HPDE6-E6E7 (cell line): ENCODE data around the gene AMFR.

Experiments used
- DNase-seq: peaks from one replicate; pipeline ENCODE4 v3.0.0; 2011; ENCODE audit warnings: missing footprints; ENCODE audit errors: extremely low spot score

AMFR gene

DNA sequence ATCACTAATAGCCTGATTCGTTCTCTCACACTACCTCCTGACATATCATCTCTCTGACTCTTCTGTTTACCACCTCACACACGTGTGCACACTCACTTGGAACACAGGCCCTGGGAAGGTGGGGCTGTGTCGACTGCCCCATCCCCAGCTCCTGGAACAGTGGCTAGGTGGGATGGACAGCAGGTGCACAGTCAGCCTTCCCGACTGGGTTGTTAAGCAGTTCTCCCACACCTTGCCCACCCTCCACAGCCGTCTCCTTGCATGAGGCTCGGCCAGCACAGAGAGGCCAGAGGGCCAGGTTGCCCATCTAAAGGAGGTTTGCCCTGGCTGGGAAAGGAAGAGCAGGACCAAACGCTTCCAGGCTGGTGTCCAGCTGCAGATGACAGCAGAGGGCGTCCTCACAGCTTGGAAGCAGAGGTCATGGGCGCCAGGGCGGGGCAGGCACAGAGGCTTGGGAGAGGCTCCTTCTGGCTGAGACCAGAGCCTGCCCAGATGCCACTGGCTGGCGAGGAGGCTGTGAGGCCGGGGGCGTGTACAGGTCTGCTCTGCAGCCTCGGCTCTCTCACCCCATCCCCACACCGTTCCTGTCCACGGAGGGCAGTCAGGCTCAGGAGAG, 92.8 kb downstream of the AMFR start:
- DNase-seq: no peak

DNA sequence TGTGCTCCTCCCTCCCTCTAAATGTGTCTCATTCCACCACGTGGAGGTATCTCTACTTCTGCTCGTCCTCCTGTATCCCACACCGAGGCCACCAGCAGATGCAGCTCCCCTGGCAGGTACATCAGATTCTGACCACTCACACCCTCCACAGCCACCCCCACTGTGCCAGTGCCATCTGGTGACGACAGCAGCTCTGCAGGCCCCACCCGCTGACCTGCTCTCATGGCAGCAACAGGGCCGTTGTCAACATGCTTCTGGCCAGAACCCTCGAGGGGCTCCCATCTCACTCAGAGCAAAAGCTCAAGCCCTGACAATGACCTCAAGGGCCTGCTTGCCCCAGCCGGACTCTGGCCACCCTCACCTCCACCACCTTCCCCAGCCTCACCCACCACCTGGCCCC, 93.4 kb downstream of the AMFR start:
- DNase-seq: no peak

DNA sequence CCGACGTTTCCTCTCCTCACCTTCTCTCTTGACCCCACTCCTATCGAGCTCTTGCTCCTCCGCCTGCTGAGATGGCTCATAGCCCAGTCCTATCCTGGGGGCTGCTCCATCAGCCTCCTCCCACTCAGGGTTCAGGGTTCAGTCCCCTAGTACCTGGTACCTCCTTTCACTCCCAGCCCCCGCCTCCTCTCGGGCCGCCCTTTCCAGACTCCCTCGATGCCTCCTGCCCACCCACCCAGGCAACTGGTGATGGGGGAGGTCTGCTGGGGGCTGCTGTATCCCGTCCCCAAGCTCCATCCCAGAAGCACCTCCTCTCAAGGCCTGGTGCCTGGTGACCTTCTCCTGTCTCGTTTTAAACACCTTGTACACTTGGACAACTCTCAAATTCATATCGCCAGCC, 93.9 kb downstream of the AMFR start:
- DNase-seq: no peak

DNA sequence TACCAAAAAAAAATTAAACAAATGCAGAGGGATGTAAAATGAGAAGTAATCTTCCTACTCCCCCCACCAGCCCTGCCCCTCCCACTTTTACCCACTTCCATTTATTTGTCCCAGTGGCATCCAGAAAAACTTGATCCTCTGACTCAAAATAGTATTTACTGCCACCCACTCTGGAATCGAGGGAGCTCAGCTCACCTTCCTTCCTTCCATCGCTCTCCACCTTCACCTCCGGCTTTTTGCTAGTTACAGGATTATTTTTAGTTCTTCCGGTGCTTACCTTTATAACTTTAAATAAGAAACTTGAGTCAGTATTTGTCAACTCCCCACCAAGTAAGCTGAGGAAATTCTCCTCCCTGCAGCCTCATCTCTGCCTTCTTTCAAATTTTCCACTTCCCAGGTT, 94.9 kb downstream of the AMFR start:
- no peak for DNase-seq

DNA sequence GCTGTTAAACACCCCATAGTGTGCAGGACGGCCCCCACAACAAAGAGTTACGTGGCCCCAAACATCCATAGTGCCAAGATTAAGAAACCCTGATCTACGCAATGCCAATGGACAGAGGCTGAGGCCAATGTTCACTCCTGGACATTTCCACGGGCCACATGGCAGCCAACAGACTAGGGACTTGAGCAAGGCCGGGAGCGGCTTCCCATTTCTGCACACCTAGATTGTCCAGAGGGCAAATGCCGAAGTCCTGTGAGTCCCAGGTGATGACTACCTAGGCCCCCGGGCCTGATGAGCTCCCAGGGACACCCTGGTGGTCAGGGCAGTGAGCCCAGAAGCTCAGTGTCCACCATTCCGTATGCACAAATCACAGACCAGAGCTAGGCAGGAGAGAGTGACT, 95.5 kb downstream of the AMFR start:
- DNase-seq: no peak

DNA sequence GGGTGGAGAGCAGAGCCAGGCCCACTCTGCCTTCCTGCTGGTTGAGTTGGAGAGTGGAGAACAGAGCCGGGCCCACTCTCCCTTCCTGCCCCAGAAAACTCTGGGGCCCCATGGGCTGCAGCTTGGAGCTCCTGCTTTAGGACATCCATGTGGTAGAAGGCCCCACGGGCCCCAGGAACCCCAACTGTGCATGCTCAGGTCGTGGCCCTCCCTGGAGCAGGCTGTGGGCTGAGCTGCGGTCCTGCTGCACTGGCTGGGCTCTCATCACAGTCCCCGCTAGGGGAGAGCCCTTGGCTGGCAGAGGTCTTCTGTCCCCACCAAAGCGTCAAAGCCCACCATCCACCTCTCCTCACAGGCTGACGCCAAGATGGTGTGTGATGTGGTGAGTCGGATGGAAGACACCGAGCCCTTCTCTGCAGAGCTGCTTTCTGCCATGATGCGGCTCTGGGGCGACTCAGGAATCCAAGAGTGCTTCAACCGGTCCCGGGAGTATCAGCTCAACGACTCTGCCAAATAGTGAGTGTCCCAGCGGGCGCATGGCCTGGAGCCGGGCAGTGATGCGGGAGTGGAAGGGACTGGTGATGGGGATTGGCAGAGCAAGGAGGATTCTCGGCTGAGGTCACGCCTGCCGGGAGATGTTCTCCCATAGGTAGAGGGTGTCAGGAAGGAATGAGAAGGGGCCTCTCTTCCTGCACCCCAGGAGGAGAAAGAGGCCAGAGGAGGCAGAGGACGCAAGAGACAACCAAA, 96.9 kb downstream of the AMFR start:
- DNase-seq: no peak

DNA sequence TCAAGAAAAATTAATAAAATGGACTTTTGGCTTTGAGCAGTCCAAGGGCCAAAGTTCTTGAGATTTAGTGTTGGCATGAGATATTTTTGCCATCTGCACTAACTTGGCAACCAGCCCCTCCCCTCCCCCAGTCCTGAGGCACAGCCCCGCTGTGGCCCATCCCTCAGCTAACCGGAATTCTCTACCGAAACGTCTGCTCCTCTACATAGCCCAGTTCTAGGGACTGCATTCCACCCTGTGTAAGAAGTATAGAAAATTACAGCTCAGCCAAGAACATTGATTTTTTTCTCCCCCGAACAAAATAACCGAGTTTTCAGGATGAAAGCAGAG, 97.5 kb downstream of the AMFR start:
- DNase-seq: no peak

DNA sequence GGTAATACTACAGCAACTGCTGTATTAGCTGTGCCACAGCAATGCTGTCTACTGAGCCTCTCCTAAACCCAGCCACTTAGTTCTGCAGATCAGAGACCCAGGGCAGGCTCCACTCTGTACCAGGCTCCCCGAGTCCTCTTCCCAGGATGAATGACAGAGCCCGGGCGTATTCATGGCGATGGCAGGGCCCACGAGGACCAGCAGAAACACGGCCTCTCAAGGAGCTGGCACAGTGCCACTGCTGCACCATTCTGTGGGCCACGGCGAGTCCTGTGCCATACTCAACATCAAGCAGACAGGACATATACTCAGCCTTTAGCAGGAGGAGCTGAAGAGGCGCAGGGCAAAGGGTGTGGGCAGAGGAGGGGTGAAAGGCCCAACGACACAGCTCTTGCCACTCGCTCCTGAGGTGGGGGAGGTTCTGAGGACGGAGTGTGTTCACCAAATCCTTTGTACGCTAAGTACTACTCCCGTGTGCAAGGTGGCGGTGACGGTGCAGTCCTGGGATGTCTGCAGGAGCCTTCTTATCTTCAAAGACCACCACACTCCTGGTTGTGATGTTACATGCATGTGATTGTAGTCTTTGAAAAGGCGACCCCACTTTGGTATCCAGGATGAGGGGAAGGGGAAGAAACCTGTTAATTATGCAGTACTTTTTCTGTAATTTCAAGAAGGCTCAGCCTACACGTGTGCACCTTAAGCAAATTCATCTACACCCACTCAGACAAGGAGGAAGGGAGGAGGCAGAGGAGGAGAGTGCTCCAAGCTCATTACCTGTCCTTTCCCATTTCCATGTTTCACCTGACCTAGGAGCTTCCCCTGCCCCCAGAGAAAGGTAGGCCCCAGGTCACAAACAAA, 98.0 kb downstream of the AMFR start:
- DNase-seq: no peak

DNA sequence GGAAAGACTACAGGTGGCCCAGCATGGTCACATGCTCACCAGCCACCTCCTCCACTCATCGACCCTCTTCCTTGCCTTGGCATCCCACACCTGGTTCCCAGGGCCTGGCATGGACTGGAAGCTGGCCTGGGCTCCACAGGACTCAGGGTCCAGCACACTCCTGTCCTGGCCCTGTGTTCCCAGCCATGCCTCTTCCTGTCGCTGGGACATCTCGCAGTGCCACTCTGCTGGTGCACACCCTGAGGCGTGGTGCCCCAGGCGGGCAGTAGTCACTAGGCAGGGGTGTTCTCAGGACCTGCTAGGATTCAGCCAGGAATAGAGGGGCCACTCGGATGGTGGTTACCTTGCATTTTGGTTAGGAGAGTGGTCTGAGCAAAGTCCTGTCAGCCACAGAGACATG, 99.4 kb downstream of the AMFR start:
- DNase-seq: no peak

DNA sequence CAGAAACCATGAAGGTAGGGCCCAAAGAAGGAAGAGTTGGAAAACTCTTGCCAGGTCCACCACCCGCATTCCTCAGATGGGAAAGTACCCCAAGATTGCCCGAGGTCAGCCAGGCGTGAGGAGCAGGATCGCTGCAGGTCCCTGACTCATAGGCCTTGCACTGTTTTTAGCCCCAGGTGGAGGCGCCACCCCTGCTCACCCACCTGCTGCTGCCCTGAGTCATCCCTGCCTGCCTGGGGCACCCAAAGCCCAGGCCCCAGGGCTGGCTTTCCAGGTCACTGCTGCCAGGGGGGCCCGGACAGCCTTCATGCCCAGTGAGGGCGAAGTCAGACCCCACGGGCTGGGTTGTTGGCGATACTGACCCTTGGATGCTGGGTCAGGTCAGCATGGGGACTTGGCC, 100.9 kb downstream of the AMFR start:
- peak; percentile 96 for DNase-seq

DNA sequence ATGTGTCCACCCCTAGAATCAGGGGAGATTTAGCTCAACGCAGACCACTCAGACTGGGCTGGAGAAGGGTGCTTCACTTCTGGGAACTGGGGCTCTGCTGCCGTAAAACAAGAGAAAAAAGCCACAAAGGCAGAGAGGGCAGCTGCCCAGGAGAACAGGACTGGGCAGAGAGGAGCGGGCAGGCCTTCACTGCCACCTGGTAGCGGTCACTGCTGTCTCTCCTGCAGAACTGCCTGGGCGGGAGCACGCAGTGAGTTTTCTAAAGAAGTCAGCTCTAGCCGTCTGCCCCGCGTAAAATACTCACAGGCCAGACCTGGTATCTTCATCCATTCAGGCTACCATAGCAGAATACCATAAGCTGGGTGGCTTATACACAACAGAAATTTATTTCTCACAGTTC, 103.8 kb downstream of the AMFR start:
- DNase-seq: no peak

DNA sequence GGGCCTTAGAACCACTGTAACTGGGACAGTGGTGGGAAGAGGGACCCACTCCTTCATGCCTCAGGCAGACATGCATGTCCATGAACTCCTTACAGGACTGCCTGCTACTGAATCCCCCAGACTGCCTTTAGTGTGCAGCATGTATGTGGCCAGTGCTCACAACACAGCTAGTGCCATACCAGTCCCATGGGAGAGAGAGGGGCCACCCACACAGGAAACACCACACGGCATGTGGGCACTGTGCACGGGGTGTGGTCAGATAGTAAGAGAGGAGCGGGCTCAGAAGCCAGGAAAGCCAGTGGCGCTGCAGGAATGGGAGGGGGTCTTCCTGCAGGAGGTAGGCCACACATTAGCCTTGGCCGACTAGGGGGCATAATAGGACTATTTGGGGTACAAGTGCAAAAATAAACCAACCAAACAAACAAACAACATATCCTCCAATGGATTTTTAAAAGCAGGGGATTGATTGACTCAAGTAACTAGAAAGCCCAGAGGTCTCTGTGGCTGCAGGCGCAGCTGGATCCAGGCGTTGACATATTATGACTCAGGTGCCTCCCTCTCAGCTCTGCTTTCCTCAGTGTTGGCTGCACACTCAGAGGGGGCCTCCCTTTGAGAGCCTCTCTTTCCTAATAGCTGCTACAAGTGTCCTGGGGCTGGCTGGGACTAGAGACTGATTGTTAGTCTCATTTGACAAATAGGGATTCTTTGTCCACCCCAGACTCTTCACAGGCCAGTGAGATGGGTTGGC, 104.4 kb downstream of the AMFR start:
- DNase-seq: no peak

DNA sequence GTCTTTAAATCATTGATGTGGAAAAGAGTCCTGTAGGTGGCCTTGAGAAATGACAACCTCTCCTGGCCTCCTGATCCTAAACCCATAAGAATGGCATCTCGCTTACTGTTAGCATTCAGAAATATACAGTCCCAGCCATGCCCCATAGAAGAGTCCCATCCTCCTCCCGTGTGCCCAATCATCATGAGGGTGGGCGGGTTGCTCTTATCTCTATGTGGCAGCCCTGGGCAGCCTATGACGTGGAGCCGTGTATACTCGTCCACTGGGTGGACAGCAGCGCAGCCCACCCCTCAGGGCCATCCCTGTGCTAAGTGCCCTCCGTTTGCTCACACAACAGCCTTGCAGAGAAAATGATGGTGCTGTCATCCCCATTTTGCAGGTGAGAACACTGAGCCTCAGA, 105.3 kb downstream of the AMFR start:
- no peak for DNase-seq

DNA sequence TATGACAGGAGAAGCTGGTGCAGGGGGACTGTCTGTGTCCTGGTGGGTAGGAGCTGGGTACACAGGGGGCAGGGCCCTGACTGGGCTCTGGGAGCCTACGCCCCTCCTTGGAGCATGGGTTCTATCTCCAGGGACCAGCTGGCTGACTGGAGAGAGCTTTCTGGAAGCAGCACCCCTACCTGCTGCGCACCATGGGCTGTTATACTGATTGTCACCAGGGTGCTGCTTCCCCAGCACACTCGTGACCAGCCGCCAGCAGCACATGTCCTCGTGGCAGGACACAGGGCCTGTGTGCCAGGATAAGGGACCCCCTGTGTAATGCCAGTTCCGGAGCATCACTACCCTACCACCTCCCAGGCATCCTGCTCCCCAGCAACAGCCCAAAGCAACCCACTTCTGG, 106.0 kb downstream of the AMFR start:
- no peak for DNase-seq

DNA sequence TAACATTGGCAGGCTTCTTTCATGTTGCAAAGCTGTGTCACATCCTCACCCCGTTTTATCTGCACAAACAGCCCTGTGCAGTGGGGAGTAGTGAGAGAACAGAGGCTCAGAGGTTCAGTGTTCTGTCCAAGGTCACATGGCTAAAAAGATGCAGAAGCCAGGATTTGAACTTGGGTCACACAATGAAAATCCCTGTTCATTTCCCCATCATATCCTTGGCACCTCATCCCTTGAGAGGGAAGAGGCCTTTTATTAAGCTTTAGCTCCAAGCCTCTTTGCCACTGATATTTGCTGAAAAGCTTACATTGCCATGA, 106.6 kb downstream of the AMFR start:
- DNase-seq: no peak

DNA sequence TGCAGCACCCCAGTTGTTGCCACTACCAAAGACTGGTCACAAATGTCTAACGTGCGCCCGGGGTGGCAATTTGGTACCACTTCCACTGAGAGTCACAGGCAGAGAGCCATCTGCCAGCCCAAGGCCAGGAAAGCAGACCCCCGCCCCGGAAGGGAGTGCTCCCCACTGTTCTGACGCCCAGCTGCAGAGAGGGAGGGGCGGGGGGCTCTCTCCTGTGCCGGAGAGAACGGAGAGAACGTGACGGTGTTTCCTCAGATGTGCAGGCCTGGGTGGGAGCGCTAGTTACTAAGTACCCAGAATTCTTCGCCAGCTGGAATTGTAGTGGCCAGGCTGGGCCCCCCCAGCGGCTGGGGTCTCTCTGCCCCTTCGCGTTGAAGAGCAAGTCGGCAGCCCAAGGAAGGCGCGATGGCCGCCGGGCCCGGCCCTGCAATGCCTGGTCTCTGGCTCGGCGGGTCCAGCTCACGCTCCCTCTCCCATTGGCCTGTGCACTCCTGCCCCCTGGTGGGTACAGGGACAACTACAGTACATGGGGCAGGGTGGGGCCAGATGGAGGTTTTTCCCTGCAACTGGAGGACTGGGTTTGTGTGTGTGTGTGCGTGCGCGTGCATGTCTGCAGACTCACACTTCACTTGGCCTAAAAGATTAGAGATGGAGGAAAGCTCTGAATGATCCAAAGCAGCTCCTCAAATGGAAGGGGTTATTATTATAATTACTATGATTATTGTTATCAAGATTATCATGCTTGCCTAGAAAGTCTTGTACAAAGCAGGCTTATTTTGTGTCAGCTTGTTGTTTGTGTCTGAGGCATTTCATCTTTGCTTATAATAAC, 107.1 kb downstream of the AMFR start:
- DNase-seq: peak; percentile 90

DNA sequence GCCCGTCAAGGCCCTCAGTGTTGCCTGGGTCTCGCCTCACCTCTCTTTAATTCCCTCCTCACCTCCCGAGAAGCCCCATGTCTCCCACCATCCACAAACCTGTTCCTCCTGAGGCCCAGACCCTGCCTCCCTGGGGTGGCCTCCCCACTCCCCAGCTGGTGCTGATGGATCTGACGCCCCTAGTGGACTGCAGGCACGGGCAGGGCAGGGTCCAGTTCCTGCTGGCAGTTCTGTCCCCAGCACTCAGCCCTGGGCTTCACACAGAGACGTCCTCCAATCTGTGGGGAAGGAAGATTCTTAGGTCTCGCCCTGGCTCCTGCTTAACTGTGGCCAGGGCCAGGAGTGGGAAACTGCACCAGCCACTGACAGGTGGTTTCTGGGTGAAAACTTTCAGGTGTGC, 108.8 kb downstream of the AMFR start:
- DNase-seq: no peak

DNA sequence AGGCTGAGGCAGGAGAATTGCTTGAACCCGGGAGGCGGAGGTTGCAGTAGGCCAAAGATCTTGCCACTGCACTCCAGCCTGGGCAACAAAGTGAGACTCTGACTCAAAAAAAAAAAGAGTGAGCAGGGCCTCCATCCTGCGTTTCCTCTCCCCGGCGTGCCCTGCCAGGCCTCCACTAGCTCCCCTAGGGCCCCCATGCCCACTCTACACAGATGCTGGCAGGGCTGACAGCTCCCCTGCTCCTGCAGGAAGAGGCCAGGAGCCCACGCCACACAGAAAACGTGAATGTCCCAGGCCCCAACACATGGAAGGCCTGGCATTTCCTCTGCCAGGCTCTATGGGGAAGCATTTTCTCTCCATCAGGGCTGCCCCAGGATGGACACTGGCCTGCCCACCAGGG, 109.4 kb downstream of the AMFR start:
- DNase-seq: no peak

DNA sequence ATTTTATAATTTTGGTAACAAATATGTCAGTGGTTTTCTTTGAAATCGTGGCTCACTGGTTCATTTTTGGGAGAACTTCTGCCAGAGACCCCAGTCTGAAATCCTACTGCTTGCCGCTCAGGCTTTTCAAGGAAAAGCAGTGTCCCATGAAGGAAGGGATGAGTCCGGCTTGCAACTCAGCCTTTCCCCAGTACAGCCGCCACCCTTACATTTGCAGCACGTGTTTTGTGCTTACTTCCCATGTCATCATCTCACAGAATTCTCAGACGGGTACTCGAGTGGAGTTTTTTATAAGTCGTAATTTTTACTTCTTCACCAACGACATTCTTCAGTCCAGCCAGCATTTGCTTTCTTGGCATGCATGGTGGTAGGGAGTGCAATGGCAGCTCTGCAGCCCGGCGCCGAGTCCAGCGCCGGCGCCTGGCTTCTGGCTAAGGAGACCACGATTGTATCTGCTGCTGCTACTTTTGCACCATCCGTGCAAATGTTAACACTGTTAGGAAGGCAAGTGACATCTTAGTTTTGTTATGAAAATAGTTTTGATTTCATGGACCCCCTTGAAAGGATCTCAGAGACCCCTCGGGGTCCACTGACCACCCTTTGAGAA, 111.0 kb downstream of the AMFR start:
- DNase-seq: no peak

DNA sequence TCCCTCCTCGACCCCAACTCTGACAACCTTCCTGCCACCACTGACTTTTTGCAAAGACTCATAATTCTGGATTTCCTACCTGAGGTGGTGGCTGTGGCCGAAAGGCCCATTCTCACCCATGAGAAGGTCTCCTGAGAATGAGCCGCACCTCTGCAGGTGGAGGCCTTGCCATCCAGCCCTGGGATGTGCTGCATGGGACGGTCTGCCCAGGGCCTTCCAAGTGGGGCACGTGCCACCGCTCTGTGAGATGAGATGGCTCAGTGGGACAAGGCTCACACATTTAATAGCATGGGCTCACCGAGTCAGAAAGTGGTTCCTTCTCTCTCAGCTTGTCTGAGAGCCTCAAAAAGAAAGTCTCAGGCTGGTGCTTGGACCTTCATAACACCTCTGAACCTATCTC, 112.8 kb downstream of the AMFR start:
- DNase-seq: no peak

DNA sequence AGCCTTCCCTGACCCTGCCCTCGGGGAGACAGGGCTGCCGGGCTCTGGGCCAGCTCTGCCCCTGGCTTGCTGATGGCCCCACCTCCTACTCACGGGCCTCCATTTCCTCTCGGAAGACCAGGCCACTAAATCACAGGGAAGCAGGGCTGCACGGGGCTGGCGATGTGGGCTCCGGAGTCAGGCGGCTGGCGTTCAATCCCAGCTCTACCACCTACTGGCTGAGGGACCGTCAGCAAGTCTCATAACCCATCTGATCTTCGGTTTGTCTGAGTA, 113.4 kb downstream of the AMFR start:
- no peak for DNase-seq
